Activated CD8-positive, alpha-beta memory T cell treated with anti-CD3 and anti-CD28 coated beads, Interleukin-2, amount 10 ng/mL, durations not matched to agents 7 days and 5 days (primary cell): ENCODE data around the gene CD7. TPM values are rescaled to one million over a fixed set of nuclear protein-coding genes. Genes with fewer than 3 reads are reported as not detected.

ENCODE experiments used
- ATAC-seq: fragments of 150-1000 bp; cut with Tn5 transposase; one replicate; pipeline ENCODE4 v1.10.0; 2021; ENCODE audit warnings: moderate library complexity
- CTCF ChIA-PET: fragments of 350-600 bp; sonication (Branson Sonifier 250); formaldehyde crosslinking; loops from one replicate; lab custom pipeline; 2021; ENCODE audit warnings: antibody characterized with exemption; lab: Charles Lee
- DNase-seq: peaks from one replicate; pipeline ENCODE4 v3.0.0-alpha.2; 2020
- H3K27ac Mint-ChIP-seq: one replicate; pipeline ENCODE4 v1.8.0; 2021; ENCODE audit warnings: mild to moderate bottlenecking, mixed read lengths
- H3K27me3 Mint-ChIP-seq: one replicate; pipeline ENCODE4 v1.8.0; 2021; ENCODE audit warnings: mixed read lengths
- H3K36me3 Mint-ChIP-seq: one replicate; pipeline ENCODE4 v1.8.0; 2021; ENCODE audit warnings: mild to moderate bottlenecking, mixed read lengths
- H3K4me1 Mint-ChIP-seq: one replicate; pipeline ENCODE4 v1.8.0; 2021; ENCODE audit warnings: mixed read lengths
- H3K4me3 Mint-ChIP-seq: one replicate; pipeline ENCODE4 v1.8.0; 2021; ENCODE audit warnings: mild to moderate bottlenecking, moderate library complexity, mixed read lengths
- H3K9me3 Mint-ChIP-seq: one replicate; pipeline ENCODE4 v1.8.0; 2022; ENCODE audit warnings: low read depth, mixed read lengths
- total RNA-seq, 2 experiments: library from RNA; stranded (reverse); gene quantifications; one replicate each; pipeline ENCODE4 v1.2.3, GENCODE V29; 2021

The CD7 gene
- total RNA-seq, 2 experiments from 2014 or later: 307 to 417 TPM

GRCh38 chr17:82320956-82321927, 3.8 kb upstream of the CD7 start:
- peaks cover 16% of the 10 kb centered on the region for H3K4me1 Mint-ChIP-seq
- no peaks in the 10 kb centered on the region for H3K27me3 Mint-ChIP-seq
- no peaks in the 10 kb centered on the region for H3K36me3 Mint-ChIP-seq
- H3K4me3 Mint-ChIP-seq: peak overlapping the region; percentile 66
- CTCF ChIA-PET: interaction anchor here (0.7 to 8.6 kb wide), 18 partner anchors 9 to 291 kb away, joined by 3 to 154 read pairs (median 4); partner anchors contain the start of genes CSNK1D and SECTM1
- peak; percentile 67 for DNase-seq
- H3K27ac Mint-ChIP-seq: peak overlapping the region; percentile 71
- ATAC-seq: peak; percentile 43
- no peaks in the 10 kb centered on the region for H3K9me3 Mint-ChIP-seq

GRCh38 chr17:82320140-82320840, 2.9 kb upstream of the CD7 start:
- ATAC-seq (no peak), DNase-seq (no peak)
- CTCF ChIA-PET: interaction anchor here (0.7 to 8.6 kb wide), 13 partner anchors 9 to 290 kb away, joined by 3 to 154 read pairs (median 4); partner anchors contain the start of genes CSNK1D and SECTM1
- H3K27me3 Mint-ChIP-seq: no peaks in the 10 kb centered on the region
- no peaks in the 10 kb centered on the region for H3K9me3 Mint-ChIP-seq
- H3K27ac Mint-ChIP-seq: no peak overlapping the region
- no peak overlapping the region for H3K4me3 Mint-ChIP-seq
- peaks cover 23% of the 10 kb centered on the region for H3K4me1 Mint-ChIP-seq
- peaks cover 7% of the 10 kb centered on the region for H3K36me3 Mint-ChIP-seq

GRCh38 chr17:82319619-82320062, 2.2 kb upstream of the CD7 start:
- DNase-seq: no peak
- Mint-ChIP-seq H3K27ac (no peak overlapping the region), H3K4me1 (peaks cover 22% of the 10 kb centered on the region), H3K36me3 (peaks cover 7% of the 10 kb centered on the region), H3K27me3 (no peaks in the 10 kb centered on the region), H3K4me3 (no peak overlapping the region), H3K9me3 (no peaks in the 10 kb centered on the region)
- ATAC-seq: no peak
- CTCF ChIA-PET: interaction anchor here (6.1 to 8.6 kb wide), 2 partner anchors 18 to 83 kb away, joined by 48 to 154 read pairs; no protein-coding TSS in a partner anchor

GRCh38 chr17:82318772-82319606, 1.6 kb upstream of the CD7 start:
- Mint-ChIP-seq H3K36me3 (peaks cover 8% of the 10 kb centered on the region), H3K9me3 (no peaks in the 10 kb centered on the region), H3K4me3 (no peak overlapping the region), H3K4me1 (peaks cover 22% of the 10 kb centered on the region), H3K27me3 (no peaks in the 10 kb centered on the region), H3K27ac (no peak overlapping the region)
- DNase-seq: no peak
- CTCF ChIA-PET: interaction anchor here (8.6 kb wide), 1 partner anchor 17 kb away, joined by 154 read pairs; no protein-coding TSS in a partner anchor
- no peak for ATAC-seq

- no peaks in the 10 kb centered on the region for H3K9me3 Mint-ChIP-seq
- no peak overlapping the region for H3K27ac Mint-ChIP-seq
- DNase-seq (no peak), ATAC-seq (no peak)
- peaks cover 23% of the 10 kb centered on the region for H3K4me1 Mint-ChIP-seq
- CTCF ChIA-PET: interaction anchor here (1.5 to 8.5 kb wide), 5 partner anchors 16 to 82 kb away, joined by 4 to 206 read pairs (median 10); partner anchors contain the start of gene SECTM1
- no peak overlapping the region for H3K4me3 Mint-ChIP-seq
- H3K36me3 Mint-ChIP-seq: peaks cover 15% of the 10 kb centered on the region
- no peaks in the 10 kb centered on the region for H3K27me3 Mint-ChIP-seq
Measured at GRCh38 chr17:82318169-82318498, 726 bp upstream of the CD7 start.

GRCh38 chr17:82316651-82317393, 586 bp downstream of the CD7 start:
- Mint-ChIP-seq H3K27me3 (no peaks in the 10 kb centered on the region), H3K36me3 (peaks cover 15% of the 10 kb centered on the region), H3K4me3 (peak overlapping the region; percentile 93), H3K9me3 (no peaks in the 10 kb centered on the region), H3K4me1 (peaks cover 19% of the 10 kb centered on the region), H3K27ac (peak overlapping the region; percentile 75)
- DNase-seq: no peak
- CTCF ChIA-PET: interaction anchor here (0.6 to 8.5 kb wide), 15 partner anchors 10 to 279 kb away, joined by 3 to 206 read pairs (median 6); partner anchors contain the start of genes DCXR and SECTM1
- ATAC-seq: peak; percentile 47

GRCh38 chr17:82315703-82316358, 1.6 kb downstream of the CD7 start:
- Mint-ChIP-seq H3K9me3 (no peaks in the 10 kb centered on the region), H3K4me1 (peaks cover 14% of the 10 kb centered on the region), H3K27me3 (no peaks in the 10 kb centered on the region), H3K4me3 (peak overlapping the region; percentile 93), H3K36me3 (peaks cover 15% of the 10 kb centered on the region), H3K27ac (peak overlapping the region; percentile 75)
- peak; percentile 64 for DNase-seq
- CTCF ChIA-PET: interaction anchor here (2.6 to 8.5 kb wide), 3 partner anchors 13 to 79 kb away, joined by 9 to 206 read pairs (median 12); partner anchors contain the start of gene SECTM1
- peak; percentile 39 for ATAC-seq

GRCh38 chr17:82314727-82315605, 2.4 kb downstream of the CD7 start:
- Mint-ChIP-seq H3K27ac (peak overlapping the region; percentile 75), H3K4me3 (peak overlapping the region; percentile 93)
- ATAC-seq: no peak

GRCh38 chr17:82314012-82314726, 3.2 kb downstream of the CD7 start:
- peaks cover 15% of the 10 kb centered on the region for H3K36me3 Mint-ChIP-seq
- no peaks in the 10 kb centered on the region for H3K9me3 Mint-ChIP-seq
- H3K27me3 Mint-ChIP-seq: no peaks in the 10 kb centered on the region
- no peak for DNase-seq
- no peak overlapping the region for H3K4me3 Mint-ChIP-seq
- CTCF ChIA-PET: interaction anchor here (8.5 kb wide), 1 partner anchor 12 kb away, joined by 206 read pairs; no protein-coding TSS in a partner anchor
- H3K27ac Mint-ChIP-seq: no peak overlapping the region
- peaks cover 12% of the 10 kb centered on the region for H3K4me1 Mint-ChIP-seq
- no peak for ATAC-seq

More at GRCh38 chr17:82314727-82315605, 2.4 kb downstream of the CD7 start:
- H3K36me3 Mint-ChIP-seq: peaks cover 15% of the 10 kb centered on the region
- CTCF ChIA-PET: interaction anchor here (8.5 kb wide), 1 partner anchor 12 kb away, joined by 206 read pairs; no protein-coding TSS in a partner anchor
- H3K4me1 Mint-ChIP-seq: peaks cover 12% of the 10 kb centered on the region
- H3K27me3 Mint-ChIP-seq: no peaks in the 10 kb centered on the region
- no peaks in the 10 kb centered on the region for H3K9me3 Mint-ChIP-seq
- no peak for DNase-seq
